ENCODE measurements around the gene FAM114A2.
"Not testable (repeated sequence)": the region's sequence is repeated elsewhere in the genome, so short reads cannot be mapped to it uniquely, and the experiment has no call there.

Gene FAM114A2

DNA sequence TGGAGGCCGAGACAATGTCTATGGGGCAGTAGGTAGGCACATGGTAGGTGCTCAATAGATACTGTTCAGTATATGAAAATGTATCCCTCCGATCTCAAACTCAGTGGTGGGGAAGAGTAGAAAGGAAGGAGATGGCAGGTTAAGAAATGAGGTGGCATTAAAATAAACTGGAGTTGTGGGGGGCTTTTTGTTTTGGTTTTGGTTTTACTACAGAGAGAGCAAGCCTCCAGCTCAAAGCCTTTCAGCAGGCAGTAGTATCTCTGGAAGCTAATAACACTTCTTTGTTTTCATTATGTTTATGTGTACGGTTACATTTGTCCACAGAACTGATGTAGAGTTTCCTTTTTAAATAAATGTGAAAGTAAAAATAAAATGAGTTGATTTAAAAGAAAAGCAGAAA is 8.6 kb upstream of the FAM114A2 start:
- DNase-seq: no peak

DNA sequence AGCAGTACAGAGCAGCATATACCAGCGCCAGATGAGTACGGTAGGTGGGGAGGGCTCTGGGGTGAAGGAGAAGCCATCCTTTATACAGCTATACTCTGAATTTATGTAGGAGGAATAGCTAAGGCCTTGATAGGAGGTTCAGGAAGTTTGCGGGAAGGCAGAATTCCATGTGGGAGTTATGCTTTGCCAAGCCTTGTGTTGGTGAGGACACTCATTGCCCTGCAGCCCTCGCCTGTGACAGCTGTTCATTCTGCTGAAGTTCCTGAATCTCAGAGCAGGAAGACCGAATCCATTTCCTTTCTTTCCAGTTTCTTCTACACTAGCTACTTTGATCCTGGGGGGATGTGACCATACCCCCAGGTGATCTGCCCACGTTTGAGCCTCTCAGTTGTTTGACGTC is 7.8 kb upstream of the FAM114A2 start:
- DNase-seq: no peak

DNA sequence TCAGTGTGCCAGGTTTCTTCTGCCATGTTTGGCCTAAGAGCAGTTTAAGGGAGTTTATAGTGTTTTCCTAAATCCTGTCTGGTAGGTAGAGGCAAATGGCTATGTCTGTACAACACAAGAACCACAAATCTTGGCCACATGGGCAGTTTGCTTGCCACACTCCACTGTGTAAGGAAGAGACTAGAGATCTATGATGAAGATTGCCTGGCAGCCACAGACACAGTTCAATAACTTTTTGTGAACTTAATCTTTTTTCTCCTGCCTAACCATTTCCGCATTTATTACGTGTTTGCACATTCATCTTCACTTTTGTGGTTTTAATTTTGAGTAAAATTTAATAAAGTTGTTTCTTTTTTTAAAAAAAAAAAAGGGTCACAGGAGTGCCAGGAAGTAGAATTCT is 5.9 kb upstream of the FAM114A2 start:
- no peak for DNase-seq

DNA sequence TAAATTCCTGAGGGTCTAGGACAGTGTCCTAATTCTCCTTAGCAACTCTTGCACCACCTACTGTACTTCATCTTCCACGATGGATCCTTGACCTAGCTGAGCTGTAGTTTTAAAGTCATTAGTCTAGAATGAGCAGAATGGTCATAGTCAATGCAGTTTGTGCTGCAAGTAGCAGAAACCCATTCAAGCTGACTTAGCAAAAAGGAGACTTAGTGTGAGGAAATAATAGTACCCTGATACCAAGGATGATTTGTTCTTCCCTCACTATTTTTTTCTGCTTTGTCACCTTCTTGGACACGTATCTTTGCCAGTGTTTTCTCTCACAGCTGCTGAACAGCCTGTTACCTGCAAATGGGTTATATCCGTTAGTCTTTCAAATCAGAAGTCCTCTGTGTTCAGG is 5.4 kb upstream of the FAM114A2 start:
- DNase-seq: no peak

DNA sequence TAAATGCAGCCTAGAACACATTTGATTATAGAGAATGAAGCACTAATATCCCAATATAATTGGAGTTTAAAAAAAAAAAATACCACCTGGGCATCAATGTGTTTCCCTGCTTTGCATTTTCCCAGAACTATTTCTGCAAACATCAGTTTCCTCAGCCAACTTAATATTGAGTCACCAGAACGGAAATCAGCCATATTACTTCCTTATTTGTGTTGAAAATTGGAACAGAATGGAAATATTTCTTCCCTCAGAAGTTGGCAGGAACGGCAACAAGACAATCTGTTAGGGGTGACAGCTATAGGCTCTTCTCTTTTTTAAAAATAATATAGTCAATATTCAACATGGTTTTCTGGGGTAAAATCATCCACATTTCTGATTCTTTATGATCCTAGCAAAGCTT is 4.1 kb upstream of the FAM114A2 start:
- no peak for DNase-seq

DNA sequence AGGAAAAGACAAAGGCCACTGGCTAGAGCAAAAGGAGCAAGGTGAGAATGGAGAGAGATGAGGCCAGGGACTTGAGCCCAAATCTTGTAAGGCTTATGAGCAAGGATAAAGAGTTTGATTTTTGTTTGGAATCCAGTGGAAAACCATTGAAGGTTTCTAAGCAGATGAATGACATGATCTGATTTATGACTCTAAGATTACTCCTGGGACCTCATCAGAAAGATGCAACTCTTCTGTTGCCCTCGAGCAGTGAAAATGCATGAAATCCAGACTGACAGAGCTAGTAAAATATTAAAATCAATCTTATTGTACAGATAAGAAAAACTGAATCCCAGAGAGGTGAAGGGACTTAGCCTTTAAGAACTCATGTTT is 734 bp upstream of the FAM114A2 start:
- DNase-seq: no peak

DNA sequence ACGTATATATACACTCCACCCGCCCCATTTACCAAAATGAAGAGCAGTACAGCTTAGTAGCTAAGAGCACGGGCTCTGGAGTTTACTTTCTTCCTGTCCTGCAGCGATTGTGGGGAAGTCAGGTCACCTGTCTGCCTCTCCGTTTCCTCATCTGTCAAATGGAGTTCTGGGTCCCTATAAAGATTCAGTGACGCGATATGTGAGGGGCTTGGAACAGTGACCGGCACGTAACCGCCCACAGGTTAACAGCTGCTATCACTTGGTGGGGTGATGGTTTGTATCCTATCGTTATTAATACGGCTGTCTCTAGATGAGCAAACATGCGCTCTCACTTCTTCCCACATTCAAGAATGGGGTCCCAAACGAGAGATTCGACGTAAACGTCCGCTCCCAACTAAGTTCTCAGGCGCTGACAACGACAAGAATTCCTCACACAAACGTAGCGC is 426 bp downstream of the FAM114A2 start:
- DNase-seq: peak in 1 of 2 donors; percentile 29

DNA sequence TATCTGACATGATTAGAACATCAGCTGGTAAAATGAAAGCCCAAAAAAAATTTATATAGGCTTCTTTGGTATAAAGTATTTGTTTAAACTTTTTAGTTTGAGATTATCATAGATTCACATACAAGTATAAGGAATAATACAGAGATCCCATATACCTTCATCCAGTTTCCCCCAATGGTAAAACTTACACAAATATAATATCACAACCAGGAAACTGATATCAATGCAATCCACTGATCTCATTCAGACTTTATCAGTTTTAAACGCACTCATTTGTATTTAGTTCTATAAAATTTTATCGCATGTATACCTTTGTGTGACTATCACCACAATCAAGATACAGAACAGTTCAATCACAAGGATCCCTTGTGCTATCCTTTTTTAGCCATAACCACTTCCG is 3.8 kb downstream of the FAM114A2 start:
- no peak for DNase-seq

DNA sequence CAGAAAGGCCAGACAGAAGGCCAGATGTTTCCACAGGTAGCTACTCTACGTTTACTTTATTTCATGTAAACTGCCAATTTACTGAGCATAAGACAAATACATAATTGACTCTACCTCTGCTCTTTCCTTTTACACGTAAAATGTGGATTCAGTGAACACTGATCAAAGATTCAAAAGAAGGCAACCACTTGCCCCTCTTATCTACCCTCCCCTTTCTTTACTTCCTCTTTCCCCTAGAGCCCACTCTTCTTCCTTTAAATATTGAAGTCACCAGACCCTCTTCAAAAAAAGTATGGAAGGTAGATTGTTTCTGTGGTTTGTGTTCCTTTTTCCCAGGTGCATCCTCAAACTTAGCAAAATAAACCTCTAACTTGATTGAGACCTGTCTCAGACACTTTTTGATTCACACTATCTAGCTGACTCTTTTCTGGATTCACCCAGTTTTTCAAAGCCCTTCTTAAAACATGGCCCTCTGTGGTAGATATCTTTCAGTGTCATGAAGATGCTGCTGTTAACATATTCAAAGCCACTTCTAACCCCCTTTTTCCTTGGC is 6.7 kb downstream of the FAM114A2 start:
- no peak for DNase-seq

DNA sequence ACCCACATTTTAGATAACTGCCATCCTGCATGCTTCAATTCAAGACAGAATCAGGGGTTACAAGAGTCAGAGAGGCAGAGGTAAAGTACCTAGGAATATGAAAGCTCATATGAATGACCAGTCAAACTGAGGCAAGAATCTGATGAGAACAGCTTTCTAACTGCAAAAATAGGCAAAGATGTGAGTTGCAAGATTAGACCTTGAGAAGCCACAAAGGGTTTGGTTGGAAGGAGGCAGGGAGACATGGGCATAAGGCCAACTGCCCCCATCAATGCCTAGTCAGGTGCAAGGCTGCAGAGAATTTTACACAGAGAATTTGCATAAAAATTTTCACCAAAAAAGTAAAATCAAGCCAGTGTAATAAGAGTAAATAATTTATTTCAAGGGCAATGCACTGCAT is 12.8 kb downstream of the FAM114A2 start:
- DNase-seq: no peak

DNA sequence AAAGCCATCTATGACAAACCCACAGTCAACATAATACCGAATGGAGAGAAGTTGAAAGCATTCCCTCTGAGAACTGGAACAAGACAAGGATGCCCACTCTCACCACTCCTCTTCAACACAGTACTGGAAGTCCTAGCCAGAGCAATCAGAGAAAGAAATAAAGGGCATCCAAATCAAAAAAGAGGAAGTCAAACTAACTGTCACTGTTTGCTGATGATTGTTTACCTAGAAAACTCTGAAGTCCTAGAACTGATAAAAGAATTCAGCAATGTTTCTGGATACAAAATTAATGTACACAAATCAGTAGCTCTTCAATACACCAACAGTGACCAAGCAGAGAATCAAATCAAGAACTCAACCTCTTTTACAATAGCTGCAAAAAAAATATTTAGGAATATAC is 19.8 kb downstream of the FAM114A2 start:
- not testable (repeated sequence) for DNase-seq

DNA sequence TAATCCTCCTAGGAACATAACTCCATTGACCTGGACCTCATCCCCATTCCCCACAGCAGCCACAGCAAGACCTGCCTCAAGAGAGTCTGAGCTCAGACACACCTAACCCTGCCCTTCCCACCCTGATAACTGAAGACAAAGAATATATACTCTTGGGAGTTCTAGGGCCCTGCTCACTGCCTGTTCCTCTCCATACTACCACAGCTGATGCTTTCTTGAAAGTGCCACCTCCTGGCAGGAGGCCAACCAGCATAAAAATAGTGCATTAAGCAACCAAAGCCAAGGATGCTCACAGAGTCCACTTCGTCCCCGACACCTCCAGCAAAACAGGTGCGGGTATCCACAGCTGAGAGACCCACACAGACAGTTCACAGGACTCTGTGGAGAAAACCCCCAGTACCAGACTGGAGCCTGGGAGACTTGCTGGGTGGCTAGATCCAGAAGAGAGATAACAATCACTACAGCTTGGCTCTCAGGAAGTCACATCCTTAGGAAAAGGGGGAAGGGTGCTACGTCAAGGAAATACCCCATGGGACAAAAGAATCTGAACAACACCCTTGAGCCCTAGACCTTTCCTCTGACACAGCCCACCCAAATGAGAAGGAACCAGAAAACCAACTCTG is 23.5 kb downstream of the FAM114A2 start:
- no peak for DNase-seq

DNA sequence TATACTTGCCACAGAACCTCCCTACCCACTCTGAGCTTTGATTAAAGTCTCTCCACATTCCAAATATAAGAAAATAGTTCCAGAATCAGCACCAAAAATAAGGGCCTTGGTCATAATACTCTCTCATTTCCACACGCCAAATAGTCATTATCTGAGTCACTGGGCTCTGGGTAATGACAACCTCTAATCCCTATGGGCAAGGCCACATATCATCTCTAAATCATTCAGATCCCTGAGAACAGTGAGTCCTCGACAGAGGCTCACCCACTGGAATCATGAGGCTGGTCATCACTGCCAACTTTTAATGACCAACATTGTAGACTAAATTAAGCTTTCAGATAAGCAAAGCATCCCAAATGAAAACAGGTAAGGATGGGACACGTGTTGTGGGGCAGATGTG is 28.1 kb downstream of the FAM114A2 start:
- DNase-seq: no peak

DNA sequence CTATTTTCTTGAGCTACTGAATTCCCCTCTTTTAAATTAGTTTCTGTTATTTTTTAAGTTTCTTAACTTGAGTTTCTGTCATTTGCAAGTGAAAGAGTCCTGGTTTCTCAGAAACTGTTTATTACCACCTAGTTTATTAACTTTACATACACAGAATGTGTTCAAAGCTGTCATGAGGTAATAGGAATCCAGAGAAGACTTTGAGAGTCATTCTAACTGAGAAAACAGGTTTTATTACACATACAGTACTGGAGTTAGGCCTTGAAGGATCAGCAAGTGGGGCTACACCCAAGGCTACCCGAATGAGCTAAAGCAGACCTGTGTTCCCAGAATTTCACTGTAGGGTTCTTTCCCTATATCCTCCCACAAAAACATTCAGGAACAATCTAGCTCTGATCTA is 33.1 kb downstream of the FAM114A2 start:
- no peak for DNase-seq

DNA sequence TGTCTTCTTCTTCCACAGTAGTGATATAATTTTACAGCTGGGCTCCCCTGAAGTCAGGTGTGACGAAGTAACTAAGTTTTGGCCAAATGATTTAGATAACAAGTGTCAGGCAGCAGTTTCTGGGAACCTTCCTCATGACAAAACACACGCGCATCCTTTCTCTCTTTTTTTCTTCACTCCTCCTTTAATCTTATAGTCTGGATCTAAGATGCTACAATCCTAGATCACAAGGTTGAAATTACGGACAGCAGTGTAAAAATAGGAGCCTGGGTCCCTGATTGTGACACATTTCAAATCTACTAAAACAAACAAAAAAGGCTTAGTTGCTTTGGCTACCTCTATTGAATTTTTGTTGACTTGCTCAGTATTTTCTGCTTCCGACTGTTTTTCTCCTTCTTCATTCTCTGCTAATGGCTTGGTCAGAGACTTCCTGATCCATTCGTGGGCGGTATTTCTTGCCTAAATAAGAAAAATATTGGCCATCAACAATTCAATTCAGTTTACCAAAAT is 36.1 kb downstream of the FAM114A2 start:
- DNase-seq: no peak

DNA sequence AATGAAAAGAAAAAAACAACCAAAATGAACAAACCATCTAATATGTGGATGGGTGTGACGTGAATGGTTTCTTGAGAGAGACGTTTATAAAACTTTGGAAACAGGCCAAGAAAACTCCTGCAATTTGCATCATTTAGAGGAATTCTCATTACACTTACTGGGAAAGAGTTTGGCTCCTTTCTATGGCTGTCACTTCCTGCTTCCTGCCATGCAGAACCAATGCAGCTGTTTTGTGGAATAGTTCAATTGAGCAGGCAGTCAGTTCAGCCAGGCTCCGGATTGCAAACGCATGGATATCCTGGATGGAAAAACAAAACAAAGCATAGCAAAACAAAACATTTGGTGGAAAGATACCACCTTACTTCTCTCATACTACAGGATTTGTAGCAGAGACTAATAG is 36.6 kb downstream of the FAM114A2 start:
- no peak for DNase-seq

DNA sequence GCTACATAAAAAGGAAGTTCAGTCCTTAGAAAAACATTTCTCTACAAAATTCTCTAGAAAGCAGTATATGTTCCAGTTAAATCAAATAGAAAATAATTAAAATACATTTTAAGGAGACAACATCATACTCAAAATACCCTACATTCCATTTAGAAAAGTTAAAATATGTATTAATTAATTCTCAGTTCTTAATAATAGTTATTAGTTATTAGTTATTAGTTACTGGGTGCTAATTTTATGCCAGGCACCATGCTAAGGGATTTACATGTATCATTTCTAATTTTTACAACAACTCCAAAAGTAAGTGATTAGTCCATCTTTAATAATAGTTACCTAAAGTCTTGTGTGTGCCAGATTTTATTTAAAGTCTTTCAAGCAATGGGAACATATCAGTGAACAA is 38.0 kb downstream of the FAM114A2 start:
- no peak for DNase-seq

DNA sequence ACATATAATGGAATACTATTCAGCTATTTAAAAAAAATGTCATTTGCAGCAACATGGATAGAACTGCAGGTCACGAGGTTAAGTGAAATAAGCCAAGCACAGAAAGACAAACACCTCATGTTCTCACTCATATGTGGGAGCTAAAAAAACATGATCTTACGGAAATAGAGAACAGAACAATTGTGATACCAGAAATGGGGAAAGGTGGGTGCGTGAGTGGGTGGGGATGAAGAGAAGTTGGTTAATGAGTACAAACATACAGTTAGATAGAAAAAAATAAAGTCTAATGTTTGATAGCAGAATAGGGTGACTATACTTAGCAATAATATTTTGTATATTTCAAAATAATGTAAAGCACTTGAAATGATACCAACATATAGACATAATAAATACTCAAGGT is 38.7 kb downstream of the FAM114A2 start:
- no peak for DNase-seq

DNA sequence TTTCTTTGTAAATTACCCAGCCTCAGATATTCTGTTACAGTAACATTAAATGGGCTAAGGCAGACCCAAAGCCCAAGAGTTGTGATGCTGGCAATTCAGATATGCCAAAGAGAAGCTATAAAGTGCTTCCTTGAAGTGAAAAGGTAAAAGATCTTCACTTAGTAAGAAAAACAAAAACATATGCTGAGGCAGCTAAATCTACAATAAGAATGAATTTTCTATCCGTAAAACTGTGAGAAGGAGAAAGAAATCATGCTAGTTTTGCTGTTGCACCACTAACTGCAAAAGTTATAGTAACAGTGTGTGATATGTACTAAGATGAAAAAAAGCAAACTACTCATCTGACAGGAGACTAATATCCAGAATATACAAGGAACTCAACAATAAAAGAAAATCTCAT is 39.9 kb downstream of the FAM114A2 start:
- no peak for DNase-seq

DNA sequence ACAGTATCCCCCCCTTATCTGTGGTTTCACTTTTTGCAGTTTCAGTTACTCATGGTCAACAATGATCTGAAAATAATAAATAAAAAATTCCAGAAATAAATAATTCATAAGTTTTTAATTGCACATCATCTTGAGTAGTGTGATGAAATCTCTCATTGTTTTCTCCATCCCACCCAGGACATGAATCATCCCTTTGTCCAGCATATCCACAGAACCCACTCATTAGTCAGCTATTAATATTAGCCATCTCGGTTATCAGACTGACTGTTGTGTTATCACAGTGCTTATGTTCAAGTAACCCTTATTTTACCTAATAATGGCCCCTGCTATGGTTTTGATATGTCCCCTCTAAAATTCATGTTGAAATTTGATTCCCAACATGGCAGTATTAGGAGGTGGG is 40.7 kb downstream of the FAM114A2 start:
- no peak for DNase-seq

DNA sequence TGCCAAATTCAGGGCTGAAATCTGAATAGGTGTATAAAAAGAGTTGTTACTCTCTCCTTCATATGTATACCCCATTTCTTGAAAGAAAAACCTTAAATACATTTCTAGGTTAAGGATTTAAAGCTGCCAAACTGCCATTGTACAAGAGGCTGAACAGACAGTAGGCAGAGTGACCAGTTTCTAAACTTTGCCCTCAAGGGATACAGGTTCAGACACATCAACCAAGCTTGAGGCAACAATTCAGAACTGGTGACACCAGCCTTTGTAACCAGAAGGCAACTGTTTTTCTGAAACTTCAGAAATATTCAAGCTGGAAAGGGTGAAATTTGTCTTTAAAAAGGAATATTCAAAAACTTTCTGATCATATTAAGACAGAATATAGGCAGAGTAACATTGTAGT is 47.5 kb downstream of the FAM114A2 start:
- DNase-seq: no peak

DNA sequence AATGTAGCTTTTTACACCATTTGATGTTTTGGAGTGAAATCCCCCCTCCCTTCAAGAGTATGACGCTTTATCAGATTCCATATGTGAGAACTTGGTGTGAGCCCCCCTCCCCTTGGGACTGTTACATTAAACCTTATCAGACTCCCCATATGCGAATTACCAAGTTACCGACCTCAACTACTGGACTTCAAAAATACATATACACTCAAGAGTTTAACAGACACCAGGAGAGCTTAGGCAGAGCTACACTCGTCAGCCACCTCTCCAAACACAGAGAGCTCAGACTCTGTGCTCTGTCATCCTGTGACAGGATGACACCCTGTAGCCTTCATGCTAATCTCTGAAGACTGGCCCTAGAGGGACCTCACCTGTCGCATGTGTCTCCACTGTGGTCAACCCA is 50.2 kb downstream of the FAM114A2 start:
- no peak for DNase-seq

DNA sequence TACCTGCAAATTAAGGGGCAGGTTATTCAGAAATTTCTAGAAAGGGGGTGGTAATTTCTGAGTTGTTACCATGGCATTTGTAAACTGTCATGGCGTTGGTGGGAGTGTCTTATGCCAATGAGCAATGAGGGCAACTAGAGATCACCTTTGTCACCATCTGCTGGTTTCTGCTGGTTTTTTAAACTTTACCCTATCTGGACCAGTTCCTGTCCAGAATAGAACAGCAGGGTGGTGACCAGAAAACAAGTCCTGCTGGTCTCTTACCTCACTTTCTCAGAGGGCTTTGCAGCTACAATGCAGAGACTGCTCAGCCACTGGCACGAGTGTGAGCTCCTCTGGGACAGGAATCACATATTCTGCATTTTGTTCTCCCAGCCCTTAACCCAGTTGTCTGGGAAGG is 51.4 kb downstream of the FAM114A2 start:
- DNase-seq: no peak

DNA sequence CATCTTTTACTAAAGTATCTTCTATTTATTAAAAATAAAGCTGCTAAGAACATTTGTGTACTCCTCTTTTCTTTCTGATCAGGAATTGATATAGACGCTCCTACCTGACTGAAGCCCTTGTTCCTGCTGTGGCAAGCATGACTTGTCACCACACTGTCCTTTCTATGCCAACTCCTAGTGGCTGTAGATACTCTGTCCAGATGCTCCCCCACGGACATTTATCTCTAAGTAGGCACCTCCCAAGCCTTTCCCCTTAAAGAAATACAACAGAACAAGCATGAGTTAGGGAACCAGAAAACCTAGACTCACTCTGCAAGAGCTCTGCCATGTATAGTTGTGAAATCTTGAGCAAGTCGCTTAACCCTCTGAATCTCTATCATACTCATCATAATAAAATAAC is 53.2 kb downstream of the FAM114A2 start:
- no peak for DNase-seq

DNA sequence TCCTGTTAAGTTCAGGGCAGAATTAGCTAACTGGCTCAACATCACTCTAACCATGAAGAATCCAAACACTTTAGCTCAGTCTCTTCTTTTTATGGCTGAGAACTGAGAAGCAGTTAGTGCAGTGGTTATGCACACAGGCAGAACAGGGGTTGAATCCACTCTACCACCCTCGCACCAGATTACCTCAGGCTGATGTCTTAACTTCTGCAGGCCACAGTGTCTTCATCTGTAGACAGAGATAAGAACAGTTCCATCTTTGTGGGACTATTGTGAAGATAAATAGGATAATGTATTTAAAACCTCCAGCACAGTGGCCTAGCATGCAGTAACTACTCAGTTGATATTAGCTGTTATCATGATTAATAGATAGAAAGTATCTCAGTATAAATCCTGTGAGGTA is 54.8 kb downstream of the FAM114A2 start:
- no peak for DNase-seq
